ENCODE results near the gene AGMO. TPM values are rescaled to one million over a fixed set of nuclear protein-coding genes. Genes with fewer than 3 reads are reported as not detected.
A peak's percentile ranks its signal among the peaks of the same experiment; 100 is the strongest.

AGMO gene
- polyA plus RNA-seq, 3 donors = 0.88 to 1.1 (median 0.92) TPM

DNA sequence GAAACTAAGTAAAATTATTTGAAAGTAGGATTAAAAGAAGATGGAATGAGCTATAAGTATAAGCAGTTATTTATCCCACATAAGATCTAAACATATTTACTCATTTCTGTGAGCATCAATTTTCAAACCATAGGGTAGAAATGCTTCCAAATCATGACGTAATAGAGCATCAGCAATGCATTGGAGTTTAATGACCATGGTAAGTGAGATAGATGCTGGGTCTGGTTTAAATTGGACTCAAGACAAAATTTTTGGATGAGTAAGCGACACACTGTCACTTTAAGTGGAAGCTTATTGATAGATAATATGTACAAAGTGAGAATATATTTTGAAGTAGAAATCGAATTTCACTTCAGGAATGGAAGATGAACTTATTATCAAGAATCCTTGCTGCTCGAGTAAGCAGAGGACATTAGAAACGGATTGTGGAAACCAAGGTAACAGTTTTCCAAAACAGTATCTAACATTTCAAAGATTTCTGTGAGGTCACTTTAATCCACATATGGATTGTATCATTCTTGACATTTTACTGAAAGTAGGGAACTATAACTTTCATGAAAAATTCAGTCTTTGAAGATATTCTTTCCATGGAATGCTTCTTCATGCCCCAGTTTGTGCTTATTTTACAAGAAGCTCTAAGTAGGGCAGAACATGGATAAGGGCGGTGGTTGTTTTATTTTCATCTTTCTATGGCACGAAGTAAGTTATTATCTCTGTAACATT is 85.8 kb downstream of the AGMO start:
- DNase-seq (ENCODE audit: extremely low read depth in 1 of 11, low read depth in 9 of 11, low spot score in 4 of 11) = no peak

GRCh38 chr7:15471669-15471950 is 90.2 kb downstream of the AGMO start:
- DNase-seq (ENCODE audit: extremely low read depth in 1 of 11, low read depth in 9 of 11, low spot score in 4 of 11) = no peak

- DNase-seq (ENCODE audit: extremely low read depth in 1 of 11, low read depth in 9 of 11, low spot score in 4 of 11) = no peak
Observed at GRCh38 chr7:15470825-15471668, 90.8 kb downstream of the AGMO start.

- DNase-seq (ENCODE audit: extremely low read depth in 1 of 11, low read depth in 9 of 11, low spot score in 4 of 11) = no peak
Observed at GRCh38 chr7:15464667-15465121, 97.1 kb downstream of the AGMO start.

- DNase-seq (ENCODE audit: extremely low read depth in 1 of 11, low read depth in 9 of 11, low spot score in 4 of 11) = no peak
Observed at GRCh38 chr7:15463801-15464666, 97.8 kb downstream of the AGMO start.

- no peak for DNase-seq (ENCODE audit: extremely low read depth in 1 of 11, low read depth in 9 of 11, low spot score in 4 of 11)
Observed at GRCh38 chr7:15462721-15463389, 99.0 kb downstream of the AGMO start.

DNA sequence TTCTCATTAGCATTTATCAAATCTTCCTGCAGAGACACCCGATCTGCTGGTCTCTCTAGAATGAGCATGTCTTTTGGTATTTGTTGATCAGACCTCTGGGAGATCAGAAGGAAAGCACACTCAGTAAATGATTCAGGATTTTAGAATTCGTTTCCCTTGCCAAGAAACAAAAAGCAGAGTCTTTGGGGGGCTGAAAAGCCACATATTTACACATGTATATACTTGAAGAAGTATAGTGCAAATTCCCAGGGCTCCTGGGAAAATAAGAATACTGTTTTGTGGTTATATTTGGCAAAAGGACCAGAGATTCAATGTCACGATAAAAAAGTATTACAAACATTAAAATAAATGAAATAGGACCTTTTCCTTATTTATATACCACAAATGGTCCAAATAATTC is 100.2 kb downstream of the AGMO start:
- no peak for DNase-seq (ENCODE audit: extremely low read depth in 1 of 11, low read depth in 9 of 11, low spot score in 4 of 11)

- DNase-seq (ENCODE audit: extremely low read depth in 1 of 11, low read depth in 9 of 11, low spot score in 4 of 11) = no peak
Observed at GRCh38 chr7:15459018-15459615, 102.7 kb downstream of the AGMO start.

GRCh38 chr7:15457990-15458955 is 103.5 kb downstream of the AGMO start:
- no peak for DNase-seq (ENCODE audit: extremely low read depth in 1 of 11, low read depth in 9 of 11, low spot score in 4 of 11)

GRCh38 chr7:15452670-15453069 is 109.1 kb downstream of the AGMO start:
- DNase-seq (ENCODE audit: extremely low read depth in 1 of 11, low read depth in 9 of 11, low spot score in 4 of 11) = no peak

GRCh38 chr7:15446722-15447121 is 115.1 kb downstream of the AGMO start:
- no peak for DNase-seq (ENCODE audit: extremely low read depth in 1 of 11, low read depth in 9 of 11, low spot score in 4 of 11)

GRCh38 chr7:15446280-15446679 is 115.5 kb downstream of the AGMO start:
- DNase-seq (ENCODE audit: extremely low read depth in 1 of 11, low read depth in 9 of 11, low spot score in 4 of 11) = no peak

DNA sequence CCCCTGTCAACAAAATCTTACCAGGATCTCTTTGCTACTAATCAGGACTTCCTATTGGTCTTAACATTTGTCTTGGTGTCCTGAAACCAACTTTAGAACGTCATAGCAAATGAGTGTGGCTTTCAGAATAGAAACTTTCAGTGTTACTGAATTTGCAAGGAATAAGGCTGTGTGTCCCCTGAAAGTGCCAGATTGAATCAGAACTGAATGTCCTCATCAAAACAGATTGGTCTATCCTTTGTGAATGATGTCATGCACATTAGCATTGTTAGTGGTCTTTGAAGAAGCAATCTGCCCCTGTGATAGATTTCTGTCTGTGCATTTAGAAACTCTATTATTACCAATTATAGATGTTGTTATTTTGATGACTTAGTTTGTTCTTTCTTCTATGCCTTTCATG is 119.9 kb downstream of the AGMO start:
- no peak for DNase-seq (ENCODE audit: extremely low read depth in 1 of 11, low read depth in 9 of 11, low spot score in 4 of 11)

- DNase-seq (ENCODE audit: extremely low read depth in 1 of 11, low read depth in 9 of 11, low spot score in 4 of 11) = no peak
Observed at GRCh38 chr7:15440482-15440881, 121.3 kb downstream of the AGMO start.

- no peak for DNase-seq (ENCODE audit: extremely low read depth in 1 of 11, low read depth in 9 of 11, low spot score in 4 of 11)
Observed at GRCh38 chr7:15439853-15440252, 122.0 kb downstream of the AGMO start.

DNA sequence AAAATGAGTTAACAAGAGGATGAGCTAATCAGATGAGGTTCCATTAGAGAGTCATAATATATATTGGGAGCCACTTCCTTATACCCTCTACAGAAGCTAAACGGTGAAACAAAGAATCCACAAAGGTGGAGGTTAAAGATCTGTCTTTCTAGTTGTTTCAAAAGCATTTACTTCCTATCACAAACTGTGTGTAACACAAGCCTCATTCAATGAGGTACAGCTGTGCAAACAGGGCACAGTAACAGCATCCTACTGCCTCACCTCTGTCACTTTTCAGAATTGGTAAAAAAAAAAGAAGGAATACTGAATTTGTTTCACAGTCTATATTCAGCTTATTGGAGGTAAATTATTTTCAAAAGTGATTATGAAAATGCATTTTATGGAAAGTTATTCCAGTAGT is 128.7 kb downstream of the AGMO start:
- DNase-seq (ENCODE audit: extremely low read depth in 1 of 11, low read depth in 9 of 11, low spot score in 4 of 11) = no peak

GRCh38 chr7:15430911-15431310 is 130.9 kb downstream of the AGMO start:
- DNase-seq (ENCODE audit: extremely low read depth in 1 of 11, low read depth in 9 of 11, low spot score in 4 of 11) = peak in 2 of 11 donors; percentile 7

GRCh38 chr7:15430191-15430590 is 131.6 kb downstream of the AGMO start:
- no peak for DNase-seq (ENCODE audit: extremely low read depth in 1 of 11, low read depth in 9 of 11, low spot score in 4 of 11)

Measured in renal cortex interstitium (tissue), 11 donors.